H1 (cell line): ENCODE measurements around the gene TMBIM1. TPM values are rescaled to one million over a fixed set of nuclear protein-coding genes. Genes with fewer than 3 reads are reported as not detected.

Experiments used
- CTCF ChIA-PET: fragments of 300-600 bp; sonication (Branson Sonifier 250); formaldehyde crosslinking; loops from one replicate; lab custom pipeline; 2021; ENCODE audit not compliant: partially characterized antibody; lab: Charles Lee
- POLR2A ChIA-PET: fragments of 300-600 bp; sonication (Branson Sonifier 250); formaldehyde crosslinking; loops from one replicate; lab custom pipeline; 2021; ENCODE audit warnings: inconsistent platforms; ENCODE audit not compliant: partially characterized antibody; lab: Charles Lee
- DNase-seq, 2 experiments: peaks; one replicate each; pipeline versions ENCODE4 v3.0.0 to v3.0.0-alpha.2; 2010 to 2022; ENCODE audit warnings: low spot score in 2 of 2, low read depth in 1 of 2, mixed read lengths in 1 of 2
- FAIRE-seq: peaks from 2 replicates; lab custom pipeline; 2011; peaks lifted over from hg19 to GRCh38; lab: Jason Lieb, UNC
- H2AFZ ChIP-seq: 2 replicates; pipeline ENCODE4 v1.8.1; 2012; ENCODE audit warnings: low read length, inconsistent platforms
- H2AK5ac ChIP-seq: 2 replicates; pipeline ENCODE4 v1.6.1; 2013; ENCODE audit warnings: low read depth, low read length
- H2BK120ac ChIP-seq: replicated peaks from 2 replicates; pipeline ENCODE3; 2013; ENCODE audit warnings: low read depth, low read length, inconsistent platforms
- H2BK12ac ChIP-seq: 2 replicates; pipeline ENCODE4 v1.6.1; 2013; ENCODE audit warnings: low read depth, low read length
- H2BK15ac ChIP-seq: 2 replicates; pipeline ENCODE4 v1.6.1; 2013; ENCODE audit warnings: low read length
- H2BK20ac ChIP-seq: 2 replicates; pipeline ENCODE4 v1.6.1; 2013; ENCODE audit warnings: low read length
- H2BK5ac ChIP-seq: 2 replicates; pipeline ENCODE4 v1.6.1; 2013; ENCODE audit warnings: low read depth, low read length
- H3K14ac ChIP-seq: 2 replicates; pipeline ENCODE4 v1.6.1; 2013; ENCODE audit warnings: inconsistent platforms; ENCODE audit not compliant: insufficient read length
- H3K18ac ChIP-seq: 2 replicates; pipeline ENCODE4 v1.6.1; 2013; ENCODE audit warnings: low read length; ENCODE audit errors: extremely low read depth
- H3K23ac ChIP-seq: 2 replicates; pipeline ENCODE4 v1.6.1; 2013; ENCODE audit warnings: inconsistent platforms; ENCODE audit not compliant: insufficient read length
- H3K23me2 ChIP-seq: 2 replicates; pipeline ENCODE4 v1.6.1; 2013; ENCODE audit warnings: low read depth, low read length
- H3K27ac ChIP-seq: 2 replicates; pipeline ENCODE4 v1.6.1; 2011; ENCODE audit warnings: low read depth, low read length, inconsistent platforms
- H3K27me3 ChIP-seq, 4 experiments: replicated peaks in 1 of 4; 1 replicate in 1 of 4; 2 replicates in 3 of 4; pipeline versions ENCODE4 v1.6.1 to v1.8.1; 2011 to 2013; ENCODE audit warnings: low read length in 3 of 4, mild to moderate bottlenecking in 3 of 4, inconsistent platforms in 2 of 4, mixed read lengths in 2 of 4, moderate library complexity in 1 of 4; ENCODE audit not compliant: control insufficient read depth in 3 of 4, insufficient read depth in 3 of 4; ENCODE audit errors: extremely low read depth in 1 of 4
- H3K36me3 ChIP-seq, 4 experiments: 2 replicates each; pipeline versions ENCODE4 v1.6.1 to v1.8.1; 2011 to 2013; ENCODE audit warnings: mild to moderate bottlenecking in 4 of 4, low read length in 3 of 4, moderate library complexity in 2 of 4, control low read depth in 1 of 4, inconsistent platforms in 1 of 4; ENCODE audit not compliant: insufficient read depth in 4 of 4, control insufficient read depth in 2 of 4
- H3K4ac ChIP-seq: replicated peaks from 2 replicates; pipeline ENCODE3; 2013; ENCODE audit warnings: low read length, low read depth, mixed read lengths, inconsistent platforms; ENCODE audit not compliant: insufficient read length
- H3K4me1 ChIP-seq, 4 experiments: replicated peaks in 1 of 4; 1 replicate in 1 of 4; 2 replicates in 3 of 4; pipeline versions ENCODE4 v1.6.1 to v1.8.1; 2011 to 2013; ENCODE audit warnings: low read length in 3 of 4, inconsistent platforms in 2 of 4, mixed read lengths in 1 of 4; ENCODE audit not compliant: insufficient read depth in 4 of 4, control insufficient read depth in 3 of 4
- H3K4me2 ChIP-seq, 2 experiments: 2 replicates each; pipeline versions ENCODE4 v1.6.1 to v1.8.1; 2011 to 2013; ENCODE audit warnings: low read depth in 2 of 2, low read length in 2 of 2, control low read depth in 1 of 2, inconsistent platforms in 1 of 2, mild to moderate bottlenecking in 1 of 2; ENCODE audit not compliant: insufficient read depth in 1 of 2
- H3K4me3 ChIP-seq, 4 experiments: fragments of 200-600, 300-600 bp in 1 of 4; sonication (generic), shearing (Covaris generic), sonication (Bioruptor Twin) in 1 of 4; 2 replicates each; pipeline versions ENCODE4 v1.5.1 to v1.8.1; 2011 to 2016; ENCODE audit warnings: low read length in 4 of 4, low read depth in 3 of 4, control low read depth in 2 of 4, inconsistent platforms in 2 of 4, mild to moderate bottlenecking in 2 of 4, mixed read lengths in 1 of 4, moderate library complexity in 1 of 4; ENCODE audit not compliant: insufficient read depth in 2 of 4; ENCODE audit errors: extremely low read depth in 1 of 4
- H3K56ac ChIP-seq: replicated peaks from 2 replicates; pipeline ENCODE3; 2013; ENCODE audit warnings: low read depth, mild to moderate bottlenecking, mixed read lengths, low read length, inconsistent platforms; ENCODE audit not compliant: insufficient read length
- H3K79me1 ChIP-seq: 2 replicates; pipeline ENCODE4 v1.6.1; 2013; ENCODE audit warnings: low read depth, low read length, control low read depth
- H3K79me2 ChIP-seq, 2 experiments: 2 replicates each; pipeline versions ENCODE4 v1.6.1 to v1.8.1; 2012 to 2013; ENCODE audit warnings: low read length in 2 of 2, mild to moderate bottlenecking in 2 of 2, inconsistent platforms in 1 of 2; ENCODE audit not compliant: insufficient read depth in 2 of 2, control insufficient read depth in 1 of 2
- H3K9ac ChIP-seq, 4 experiments: replicated peaks in 1 of 4; 1 replicate in 1 of 4; 2 replicates in 3 of 4; pipeline versions ENCODE4 v1.6.1 to v1.8.1; 2011 to 2013; ENCODE audit warnings: low read depth in 3 of 4, low read length in 3 of 4, control low read depth in 2 of 4, mild to moderate bottlenecking in 2 of 4, moderate library complexity in 2 of 4, inconsistent platforms in 1 of 4; ENCODE audit errors: extremely low read depth in 1 of 4
- H3K9me3 ChIP-seq, 2 experiments: 2 replicates each; pipeline versions ENCODE4 v1.6.1 to v1.8.1; 2012 to 2013; ENCODE audit warnings: mild to moderate bottlenecking in 2 of 2, moderate library complexity in 2 of 2, control low read depth in 1 of 2, inconsistent platforms in 1 of 2, low read depth in 1 of 2, low read length in 1 of 2, mixed read lengths in 1 of 2; ENCODE audit not compliant: insufficient read depth in 2 of 2
- H4K20me1 ChIP-seq, 2 experiments: replicated peaks in 1 of 2; 2 replicates each; pipeline versions ENCODE3 to v1.8.1; 2011 to 2013; ENCODE audit warnings: inconsistent platforms in 2 of 2, low read length in 2 of 2, mild to moderate bottlenecking in 1 of 2; ENCODE audit not compliant: insufficient read depth in 2 of 2, control insufficient read depth in 1 of 2
- H4K5ac ChIP-seq: 2 replicates; pipeline ENCODE4 v1.6.1; 2013; ENCODE audit warnings: low read length, low read depth, mixed read lengths, inconsistent platforms; ENCODE audit not compliant: insufficient read length
- H4K8ac ChIP-seq: 2 replicates; pipeline ENCODE4 v1.8.0; 2013; ENCODE audit warnings: mild to moderate bottlenecking, moderate library complexity, low read length, inconsistent platforms; ENCODE audit not compliant: insufficient read depth; ENCODE audit errors: extremely low read depth
- H4K91ac ChIP-seq: replicated peaks from 2 replicates; pipeline ENCODE3; 2013; ENCODE audit warnings: low read length, mixed read lengths, inconsistent platforms; ENCODE audit not compliant: insufficient read length
- BCL11A ChIP-seq, 2 experiments: IDR thresholded peaks; one replicate each; pipeline ENCODE4 v1.6.1; 2011; ENCODE audit warnings: low read depth in 2 of 2, low read length in 2 of 2, mild to moderate bottlenecking in 2 of 2
- RXRA ChIP-seq: IDR thresholded peaks from 2 replicates; pipeline ENCODE4 v1.6.1; 2011; ENCODE audit warnings: low read depth, mild to moderate bottlenecking, low read length, moderate library complexity; ENCODE audit not compliant: insufficient read depth
- TEAD4 ChIP-seq: IDR thresholded peaks from 2 replicates; pipeline ENCODE4 v1.6.1; 2012; ENCODE audit warnings: low read depth, low read length, inconsistent platforms, mixed read lengths
- YY1 ChIP-seq: IDR thresholded peaks from 2 replicates; pipeline ENCODE4 v1.6.1; 2011; ENCODE audit warnings: low read depth, mild to moderate bottlenecking, low read length
- WGBS, 2 experiments: shearing (Covaris generic) in 1 of 2; methylation state at CpG; one replicate each; pipeline versions ENCODE4 v1.1.6 to v1.1.7; 2013 to 2015; ENCODE audit warnings: low lambda C conversion rate in 2 of 2, mixed read lengths in 2 of 2, inconsistent platforms in 1 of 2, low coverage in 1 of 2, missing lambda C conversion rate in 1 of 2; ENCODE audit not compliant: insufficient replicate concordance in 2 of 2, insufficient coverage in 1 of 2, insufficient read length in 1 of 2; ENCODE audit errors: extremely low coverage in 1 of 2, missing lambda C conversion rate in 1 of 2; 5-methylcytosine and 5-hydroxymethylcytosine counted together
- polyA plus RNA-seq, 7 experiments: library from polyadenylated mRNA; depleted of rRNA in 3 of 7; stranded (reverse) in 5 of 7; unstranded in 2 of 7; fragments of >200 nt in 5 of 7; fragments of 200-250 nt in 2 of 7; gene quantifications; 1 replicate in 5 of 7; 2 replicates in 1 of 7; 4 replicates in 1 of 7; pipeline versions ENCODE4 v1.2.1 to v1.2.3, GENCODE V29; 2011 to 2013; ENCODE audit warnings: missing spikeins in 2 of 7, mixed read lengths in 2 of 7
- total RNA-seq: library from RNA; stranded (reverse); fragmentation: NEBNext Ultra II Directional; extraction: Animal tissue kit (Norgen Biotek cat#: 25700); gene quantifications from 2 replicates; pipeline ENCODE4 v1.2.1, GENCODE V29; 2021

Gene TMBIM1
- total and polyA plus RNA-seq, 2 of the 8 experiments (the other 6 are each of a cell fraction or from before 2014, with no cell fraction given) = 22.1 to 36.8 TPM

- H2BK20ac ChIP-seq = no peak overlapping the region
- 92% methylated on average over 4 of the region's 4 CpGs; no CpG with 5 or more reads in 1 of the 2 experiments for WGBS, 2 experiments
- no peaks in the 10 kb centered on the region for H3K4me1 ChIP-seq
- H2AFZ ChIP-seq = no peak overlapping the region
- no peak overlapping the region for H2BK5ac ChIP-seq
- H3K79me2 ChIP-seq = no peaks in the 10 kb centered on the region
- no peaks in the 10 kb centered on the region for H3K27me3 ChIP-seq
- H3K4me3 ChIP-seq = no peak overlapping the region
- H3K4ac ChIP-seq = no peak overlapping the region
- DNase-seq = no peak
- ChIA-PET CTCF (interaction anchor here (0.7 kb wide), 1 partner anchor 9 kb away, joined by 3 read pairs; no protein-coding TSS in a partner anchor), POLR2A (no interaction called here)
- H4K20me1 ChIP-seq = peaks cover 0 to 1% of the 10 kb centered on the region in 2 experiments
- H3K18ac ChIP-seq = no peak overlapping the region
- no peak overlapping the region for H3K4me2 ChIP-seq
- H2BK15ac ChIP-seq = no peak overlapping the region
- no peak overlapping the region for H2BK12ac ChIP-seq
- no peak overlapping the region for H3K27ac ChIP-seq
- no peak overlapping the region for H3K14ac ChIP-seq
- H2AK5ac ChIP-seq = no peak overlapping the region
- H3K56ac ChIP-seq = no peak overlapping the region
- no peak overlapping the region for H4K91ac ChIP-seq
- TF ChIP-seq RXRA (no peak), YY1 (no peak), TEAD4 (no peak), BCL11A (IDR thresholded peaks at IDR 0.05; ENCODE audit: low read depth in 2 of 2, low read length in 2 of 2) (no peak)
- no peaks in the 10 kb centered on the region for H3K9me3 ChIP-seq
- H4K5ac ChIP-seq = no peak overlapping the region
- no peak overlapping the region for H3K9ac ChIP-seq
- no peak overlapping the region for H3K23ac ChIP-seq
- H3K36me3 ChIP-seq = peaks cover 24 to 78% (median 60%) of the 10 kb centered on the region in 4 experiments; a peak in 7 of 8 replicates
- no peak for FAIRE-seq
- no peak overlapping the region for H4K8ac ChIP-seq
- no peak overlapping the region for H2BK120ac ChIP-seq
- no peaks in the 10 kb centered on the region for H3K79me1 ChIP-seq
- H3K23me2 ChIP-seq = no peaks in the 10 kb centered on the region
Observed at GRCh38 chr2:218236829-218237228, 55.5 kb downstream of the TMBIM1 start.
